ENCODE measurements around the gene SDHAF4.
"Not testable (repeated sequence)": the region's sequence is repeated elsewhere in the genome, so short reads cannot be mapped to it uniquely, and the experiment has no call there.

SDHAF4 gene

DNA sequence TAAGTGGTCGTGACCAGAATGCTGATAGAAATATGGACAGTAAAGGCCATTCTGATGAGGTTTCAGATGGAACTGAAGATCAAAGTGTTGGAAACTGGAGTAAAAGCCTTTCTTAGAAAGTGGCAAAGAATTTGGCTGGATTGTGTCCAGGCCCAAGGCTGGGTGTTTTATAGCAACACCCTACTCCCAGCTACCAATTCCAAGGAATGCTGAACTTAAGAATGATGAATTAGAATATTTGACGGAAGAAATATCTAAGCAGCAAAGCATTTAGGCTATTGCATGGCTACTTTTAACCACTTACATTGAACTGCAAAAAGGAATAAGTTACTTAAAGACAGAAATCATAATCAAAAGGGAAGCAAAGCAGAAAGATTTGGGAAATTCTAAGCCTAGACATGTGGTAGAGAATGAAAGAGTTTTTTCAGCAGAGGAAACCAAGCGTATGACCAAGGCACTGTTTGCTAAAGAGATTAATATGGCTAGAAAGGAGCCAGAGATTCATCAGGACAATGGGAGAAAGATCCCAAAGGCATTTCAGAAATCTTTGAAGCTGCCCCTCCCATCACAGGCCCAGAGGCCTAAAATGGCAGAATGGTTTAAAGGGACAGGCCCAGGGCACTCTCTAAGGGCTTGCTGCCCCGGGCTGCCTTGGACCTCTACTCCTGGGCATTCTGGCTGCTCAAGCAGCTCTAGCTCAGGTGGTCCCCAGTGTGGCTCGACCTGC is 25.8 kb downstream of the SDHAF4 start:
- DNase-seq (ENCODE audit: low read depth in 4 of 4, low spot score in 1 of 4), result no peak

DNA sequence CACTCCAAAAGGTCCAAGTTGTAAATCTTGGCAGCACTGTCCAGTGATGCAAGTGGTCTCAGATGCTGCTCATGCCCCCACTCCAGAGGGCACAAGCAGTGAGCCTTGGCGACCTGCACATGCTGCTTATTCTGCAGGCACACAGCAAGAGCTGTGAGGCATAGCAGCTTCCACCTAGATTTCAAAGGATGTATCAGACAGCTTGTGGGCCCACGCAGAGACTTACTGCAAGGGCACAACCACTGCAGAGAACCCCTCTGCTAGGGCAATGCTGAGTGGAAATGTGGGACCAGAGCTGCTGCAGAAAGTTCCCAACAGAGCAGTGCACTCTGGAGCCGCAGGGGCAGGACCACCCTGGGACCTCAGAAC is 26.4 kb downstream of the SDHAF4 start:
- no peak for DNase-seq (ENCODE audit: low read depth in 4 of 4, low spot score in 1 of 4)

DNA sequence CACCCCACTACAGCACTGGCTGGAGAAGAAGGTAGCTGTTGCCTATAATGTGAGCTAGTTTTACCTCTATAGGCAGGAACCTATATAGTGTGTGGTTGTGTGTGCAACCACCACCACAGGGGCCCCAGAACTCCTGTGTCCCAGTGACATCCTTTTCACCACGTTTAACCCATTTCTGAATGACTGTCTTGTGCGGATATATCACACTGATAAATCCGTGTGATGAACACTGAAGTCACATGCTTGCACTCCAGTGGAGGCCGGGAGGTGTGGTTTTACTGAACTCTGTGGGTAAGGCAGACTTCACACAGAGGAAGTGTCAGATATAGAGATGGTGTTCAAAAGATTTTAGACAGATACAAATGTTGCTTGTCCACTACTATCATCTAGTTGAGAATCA is 32.5 kb downstream of the SDHAF4 start:
- no peak for DNase-seq (ENCODE audit: low read depth in 4 of 4, low spot score in 1 of 4)

DNA sequence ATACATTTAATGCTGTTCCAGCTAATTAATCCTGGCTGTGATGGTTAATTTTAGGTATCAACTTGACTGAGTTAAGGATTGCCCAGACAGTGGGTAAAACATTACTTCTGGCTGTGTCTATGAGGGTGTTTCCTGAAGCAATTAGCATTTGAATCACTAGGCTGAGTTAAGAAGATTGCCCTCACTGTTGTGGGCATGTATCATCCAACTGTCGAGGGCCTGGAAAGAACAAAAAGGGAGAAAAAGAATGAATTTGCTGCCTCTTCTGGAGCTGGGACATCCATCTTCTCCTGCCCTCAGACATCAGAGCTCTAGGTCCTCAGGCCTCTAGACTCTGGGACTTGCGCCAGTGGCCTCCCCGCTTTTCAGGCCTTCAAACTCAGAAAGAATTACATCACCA is 34.3 kb downstream of the SDHAF4 start:
- DNase-seq (ENCODE audit: low read depth in 4 of 4, low spot score in 1 of 4), result no peak

DNA sequence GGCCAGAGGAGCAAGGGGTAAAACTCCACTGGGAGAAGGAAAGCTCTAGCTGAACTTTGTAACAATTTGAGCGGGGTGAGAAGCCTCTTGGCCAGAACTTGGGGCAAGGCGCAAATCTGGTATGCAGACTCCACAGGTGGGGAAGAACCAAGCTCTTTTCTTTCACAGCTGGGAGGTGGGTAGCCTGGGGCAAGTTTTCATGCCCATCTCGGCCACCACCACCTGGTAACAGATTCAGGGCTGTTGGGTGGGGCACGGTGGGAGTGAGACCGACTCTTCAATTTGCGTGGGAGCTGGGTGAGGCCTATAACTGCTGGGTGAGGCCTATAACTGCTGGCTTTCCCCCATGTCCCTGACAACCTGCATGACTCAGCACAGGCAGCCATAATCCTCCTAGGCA is 37.5 kb downstream of the SDHAF4 start:
- no peak for DNase-seq (ENCODE audit: low read depth in 4 of 4, low spot score in 1 of 4)

DNA sequence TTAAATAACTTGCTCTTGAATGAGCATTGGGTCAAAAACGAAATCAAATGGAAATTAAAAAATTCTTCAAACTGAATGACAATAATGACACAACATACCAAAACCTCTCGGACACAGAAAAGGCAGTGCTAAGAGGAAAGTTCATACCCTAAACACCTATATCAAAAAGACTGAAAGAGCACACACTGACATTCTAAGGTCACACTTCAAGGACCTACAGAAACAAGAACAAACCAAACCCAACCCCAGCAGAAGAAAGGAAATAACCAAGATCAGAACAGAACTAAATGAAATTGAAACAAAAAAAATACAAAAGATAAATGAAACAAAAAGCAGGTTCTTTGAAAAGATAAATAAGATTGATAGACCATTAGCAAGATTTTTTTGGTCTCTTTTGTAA is 40.6 kb downstream of the SDHAF4 start:
- not testable (repeated sequence) for DNase-seq (ENCODE audit: low read depth in 4 of 4, low spot score in 1 of 4)

DNA sequence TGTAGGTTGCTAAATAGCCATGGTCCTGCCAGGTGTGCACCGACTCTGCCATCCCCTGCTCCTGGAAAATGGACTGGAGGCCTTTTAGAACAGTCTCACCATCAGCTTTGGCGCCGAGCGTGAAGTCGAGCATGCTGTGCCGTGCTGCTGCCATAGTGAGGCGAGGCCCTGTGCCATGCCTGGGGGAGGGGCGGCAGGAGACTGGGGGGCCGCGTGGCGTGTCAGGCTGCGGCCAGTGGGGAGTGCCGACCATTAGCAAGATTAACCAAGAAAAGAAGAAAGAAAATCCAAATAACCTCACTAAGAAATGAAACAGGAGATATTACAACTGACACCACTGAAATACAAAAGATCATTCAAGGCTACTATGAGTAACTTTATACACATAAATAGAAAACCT is 42.5 kb downstream of the SDHAF4 start:
- DNase-seq (ENCODE audit: low read depth in 4 of 4, low spot score in 1 of 4), result not testable (repeated sequence)

DNA sequence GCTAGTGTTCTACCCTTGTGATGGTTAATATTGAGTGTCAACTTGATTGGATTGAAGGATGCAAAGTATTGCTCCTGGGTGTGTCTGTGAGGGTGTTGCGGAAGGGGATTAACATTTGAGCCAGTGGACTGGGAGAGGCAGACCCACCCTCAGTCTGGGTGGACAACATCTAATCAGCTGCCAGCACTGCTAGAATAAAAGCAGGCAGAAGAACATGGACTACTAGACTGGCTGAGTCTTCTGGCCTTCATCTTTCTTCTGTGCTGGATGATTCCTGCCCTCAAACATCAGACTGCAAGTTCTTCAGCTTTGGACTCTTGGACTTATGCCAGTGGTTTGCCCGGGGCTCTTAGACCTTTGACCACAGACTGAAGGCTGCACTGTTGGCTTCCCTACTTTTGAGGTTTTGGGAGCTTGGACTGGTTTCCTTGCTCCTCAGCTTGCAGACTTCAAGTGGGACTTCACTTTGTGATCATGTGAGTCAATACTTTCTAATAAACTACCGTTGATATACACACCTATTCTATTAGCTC is 50.1 kb downstream of the SDHAF4 start:
- no peak for DNase-seq (ENCODE audit: low read depth in 4 of 4, low spot score in 1 of 4)

DNA sequence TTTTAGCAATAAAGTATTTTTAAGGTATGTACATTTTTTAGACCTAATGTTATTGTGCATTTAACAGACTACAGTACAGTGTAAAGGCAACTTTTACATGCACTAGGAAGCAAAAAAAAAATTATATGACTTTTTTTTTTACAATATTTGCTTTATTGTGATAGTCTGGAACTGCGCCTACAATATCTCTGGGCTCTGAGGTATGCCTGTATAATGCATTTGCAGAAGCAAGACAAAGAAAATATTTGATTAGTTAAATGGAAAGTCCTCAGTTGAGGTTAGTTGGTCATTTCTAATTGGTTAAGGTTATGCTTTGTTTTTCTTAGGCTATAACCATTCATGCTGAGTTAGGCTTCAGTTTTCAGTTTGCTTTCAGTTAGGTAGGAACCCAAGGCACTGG is 54.0 kb downstream of the SDHAF4 start:
- DNase-seq (ENCODE audit: low read depth in 4 of 4, low spot score in 1 of 4), result no peak

DNA sequence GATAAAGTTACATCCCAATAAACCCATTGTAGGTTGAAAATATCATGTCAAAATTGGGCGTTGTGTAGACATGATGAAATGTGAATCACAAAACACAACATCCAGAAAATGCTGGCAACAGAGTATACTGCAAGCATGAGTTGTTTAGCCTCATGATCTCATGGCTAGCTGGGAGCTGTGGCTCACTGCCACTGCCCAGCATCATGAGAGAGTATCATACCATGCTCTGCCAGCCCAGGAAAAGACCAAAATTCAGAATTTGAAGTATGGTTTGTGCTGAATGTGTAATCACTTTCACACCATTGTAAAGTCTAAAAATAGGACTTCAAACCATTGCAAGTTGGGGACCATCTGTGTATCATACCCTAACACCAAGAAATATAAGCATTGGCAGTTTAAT is 55.7 kb downstream of the SDHAF4 start:
- DNase-seq (ENCODE audit: low read depth in 4 of 4, low spot score in 1 of 4), result no peak

DNA sequence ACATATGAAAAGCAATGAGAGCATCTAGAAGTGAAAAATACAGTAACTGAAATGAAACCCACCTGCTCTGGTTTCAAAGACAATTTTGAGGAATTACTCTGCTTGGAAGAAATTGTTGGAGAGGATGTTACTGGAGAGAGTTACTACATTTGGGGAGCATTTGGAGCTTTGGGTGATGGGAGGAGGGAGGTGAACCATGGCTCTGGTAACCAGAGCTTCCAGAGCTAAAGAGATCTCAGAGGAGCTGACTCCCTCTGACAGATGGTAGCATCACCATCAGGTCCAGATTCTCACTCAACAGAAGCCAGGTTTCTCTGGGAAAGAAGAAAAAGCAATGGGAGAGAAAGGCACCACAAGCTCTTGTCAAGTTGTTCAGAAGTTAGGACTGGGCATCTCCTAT is 58.7 kb downstream of the SDHAF4 start:
- no peak for DNase-seq (ENCODE audit: low read depth in 4 of 4, low spot score in 1 of 4)

DNA sequence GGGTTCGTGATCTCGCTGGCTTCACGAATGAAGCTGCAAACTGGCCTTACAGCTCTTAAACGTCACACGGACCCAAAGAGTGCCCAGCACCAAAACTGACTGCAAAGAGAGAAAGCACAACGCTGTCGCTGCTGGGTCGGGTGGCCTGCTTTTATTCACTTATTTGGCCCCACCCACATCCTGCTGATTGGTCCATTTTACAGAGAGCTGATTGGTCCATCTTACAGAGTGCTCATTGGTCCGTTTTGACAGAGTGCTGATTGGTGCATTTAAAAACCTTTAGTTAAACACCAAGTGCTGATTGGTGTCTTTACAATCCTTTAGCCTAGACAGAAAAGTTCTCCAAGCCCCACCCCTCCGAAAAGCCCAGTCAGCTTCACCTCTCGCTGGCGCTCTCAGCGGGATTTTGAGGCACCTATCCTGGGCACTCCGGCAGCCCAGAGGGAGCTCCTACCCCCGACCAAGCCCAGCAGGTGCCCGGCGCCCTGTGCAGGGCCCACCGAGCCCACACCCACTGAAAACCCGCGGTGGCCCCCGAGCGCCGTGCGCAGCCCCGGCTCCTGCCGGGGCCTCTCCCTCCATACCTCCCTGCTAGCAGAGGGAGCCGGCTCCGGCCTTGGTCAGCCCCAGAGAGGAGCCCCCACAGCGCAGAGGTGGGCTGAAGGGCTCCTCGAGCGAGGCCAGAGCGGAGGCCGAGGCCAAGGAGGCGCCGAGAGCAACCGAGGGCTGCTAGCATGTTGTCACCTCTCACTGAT is 60.9 kb downstream of the SDHAF4 start:
- no peak for DNase-seq (ENCODE audit: low read depth in 4 of 4, low spot score in 1 of 4)

DNA sequence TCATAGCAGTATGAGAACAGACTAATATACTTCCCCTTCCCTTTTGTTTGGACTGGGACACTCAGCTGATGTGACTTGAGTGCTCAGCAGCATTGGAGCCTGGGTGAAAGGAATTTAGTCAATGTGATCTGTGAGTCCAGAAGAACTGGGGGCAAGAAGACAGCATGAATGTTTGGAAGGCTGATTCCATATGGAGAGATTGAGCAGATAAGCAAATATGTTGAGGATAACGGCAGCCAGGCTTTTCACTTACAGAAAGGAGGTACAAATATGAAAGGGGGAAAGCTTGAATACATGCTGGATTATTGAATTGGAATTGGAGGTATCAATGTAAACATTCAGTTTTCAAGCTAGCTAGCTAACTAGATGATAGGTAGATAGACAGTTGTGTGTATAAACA is 63.2 kb downstream of the SDHAF4 start:
- no peak for DNase-seq (ENCODE audit: low read depth in 4 of 4, low spot score in 1 of 4)

DNA sequence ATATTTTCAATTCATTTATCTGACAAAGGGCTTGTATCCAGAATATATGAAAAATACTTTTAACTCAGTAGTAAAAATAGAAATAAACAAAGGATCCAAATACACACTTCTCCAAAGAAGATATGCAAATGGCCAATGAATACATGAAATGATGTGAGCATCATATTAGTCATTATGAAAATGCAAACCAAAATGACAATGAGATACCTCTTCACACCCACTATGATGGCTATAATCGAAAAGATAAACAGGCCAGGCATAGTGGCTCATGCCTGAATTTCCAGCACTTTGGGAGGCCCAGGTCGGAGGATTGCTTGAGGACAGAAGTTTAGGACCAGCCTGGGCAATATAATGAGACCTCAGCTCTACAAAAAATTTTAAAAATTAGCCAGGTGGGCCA is 67.1 kb downstream of the SDHAF4 start:
- DNase-seq (ENCODE audit: low read depth in 4 of 4, low spot score in 1 of 4), result no peak

DNA sequence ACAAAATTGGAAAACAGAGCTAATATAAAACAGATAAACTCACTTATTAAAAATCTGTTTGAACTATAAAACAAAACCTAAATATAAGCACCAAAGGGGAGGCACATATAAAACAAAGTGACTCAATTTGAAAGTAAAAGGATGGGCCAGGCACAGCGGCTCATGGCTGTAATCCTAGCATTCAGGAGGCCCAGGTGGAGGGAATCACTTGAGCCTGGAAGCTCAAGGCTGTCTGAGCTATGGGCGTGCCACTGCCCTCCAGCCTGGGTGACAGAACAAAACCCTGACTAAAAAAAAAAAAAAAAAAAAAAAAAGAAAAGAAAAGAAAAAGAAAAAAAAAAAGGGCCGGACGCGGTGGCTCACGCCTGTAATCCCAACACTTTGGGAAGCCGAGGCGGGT is 69.9 kb downstream of the SDHAF4 start:
- no peak for DNase-seq (ENCODE audit: low read depth in 4 of 4, low spot score in 1 of 4)

DNA sequence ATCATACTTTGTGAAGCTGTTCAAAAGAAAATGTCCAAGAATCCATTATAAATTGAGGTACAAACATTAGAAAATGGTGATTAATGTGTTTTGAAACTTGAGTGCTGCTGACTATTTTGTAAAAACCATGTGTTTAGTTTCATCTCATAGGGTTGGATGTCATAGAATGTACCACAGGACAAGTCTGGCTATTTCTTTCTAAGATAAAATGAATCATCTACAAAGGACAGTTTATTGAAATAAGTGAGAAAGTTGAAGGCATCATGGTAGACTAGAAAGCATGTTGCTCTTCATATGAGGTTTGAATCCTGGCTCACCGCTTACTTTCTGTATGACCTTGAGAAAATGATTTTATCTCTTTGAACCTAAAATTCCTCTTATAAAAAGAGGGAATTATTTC is 71.7 kb downstream of the SDHAF4 start:
- no peak for DNase-seq (ENCODE audit: low read depth in 4 of 4, low spot score in 1 of 4)

All from stimulated activated CD4-positive, alpha-beta T cell treated with anti-CD3 and anti-CD28 coated beads, Interleukin-1b, Interleukin-23, amount 100 ng/mL, for 24 hours (primary cell).